ENCODE measurements around the gene TNS2.
"Not testable (repeated sequence)": the region's sequence is repeated elsewhere in the genome, so short reads cannot be mapped to it uniquely, and the experiment has no call there.

The TNS2 gene

DNA sequence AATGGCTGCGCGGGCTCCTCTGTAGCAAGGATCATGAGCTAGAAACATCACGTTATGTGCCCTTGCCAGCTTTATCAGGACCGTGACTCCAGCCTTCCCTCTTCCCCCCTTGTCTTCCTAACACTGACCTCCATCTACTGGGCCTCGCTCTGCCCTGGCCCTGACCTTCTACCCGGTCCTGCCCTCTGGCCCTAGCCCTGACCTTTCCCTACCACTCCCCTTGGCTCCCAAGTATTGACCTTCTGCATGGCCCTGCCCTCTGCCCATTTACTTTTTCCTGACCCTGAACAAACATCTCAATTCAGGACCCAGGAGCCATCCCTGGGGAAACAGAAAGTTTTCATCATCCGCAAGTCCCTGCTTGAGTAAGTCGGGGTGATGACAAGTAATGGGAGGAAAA is 55.4 kb downstream of the TNS2 start:
- DNase-seq (ENCODE audit: insufficient read length, low spot score) (no peak), FAIRE-seq (no peak)
- no peak for TF ChIP-seq POLR2A (IDR thresholded peaks at IDR 0.05; ENCODE audit: low read depth, low read length)

DNA sequence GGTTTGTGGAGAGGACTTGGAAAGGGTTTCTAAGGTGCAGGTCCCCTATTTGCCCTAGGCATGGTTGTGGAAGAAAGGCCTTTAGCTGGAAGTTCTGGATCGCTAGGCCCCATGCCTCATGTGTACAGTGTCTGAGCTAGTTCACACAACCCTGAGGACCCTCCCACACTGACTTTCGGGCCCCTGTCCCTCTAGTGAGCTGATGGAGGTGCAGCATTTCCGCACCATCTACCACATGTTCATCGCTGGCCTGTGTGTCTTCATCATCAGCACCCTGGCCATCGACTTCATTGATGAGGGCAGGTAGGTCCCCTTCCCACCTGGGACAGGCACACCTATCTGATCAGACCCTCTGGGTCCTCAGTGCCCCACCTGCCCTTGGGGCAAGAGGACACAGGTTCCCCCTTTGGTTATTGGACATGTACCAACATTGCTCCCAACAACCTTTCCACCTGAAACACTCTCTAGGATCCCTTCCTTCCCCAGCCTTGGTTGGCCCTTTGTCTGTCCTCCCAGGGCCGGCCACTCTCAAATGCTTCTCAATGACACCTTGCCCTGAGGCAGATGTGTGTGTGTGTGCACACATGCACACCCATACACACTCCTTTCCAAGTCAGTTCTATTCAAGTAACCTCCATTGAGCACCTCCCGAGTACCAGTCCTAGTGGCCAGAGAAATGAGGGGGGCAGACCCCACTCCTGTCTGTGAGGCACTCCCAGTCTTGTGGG is 56.0 kb downstream of the TNS2 start:
- no peak for TF ChIP-seq POLR2A (IDR thresholded peaks at IDR 0.05; ENCODE audit: low read depth, low read length)
- no peak for FAIRE-seq
- DNase-seq (ENCODE audit: insufficient read length, low spot score) = no peak

DNA sequence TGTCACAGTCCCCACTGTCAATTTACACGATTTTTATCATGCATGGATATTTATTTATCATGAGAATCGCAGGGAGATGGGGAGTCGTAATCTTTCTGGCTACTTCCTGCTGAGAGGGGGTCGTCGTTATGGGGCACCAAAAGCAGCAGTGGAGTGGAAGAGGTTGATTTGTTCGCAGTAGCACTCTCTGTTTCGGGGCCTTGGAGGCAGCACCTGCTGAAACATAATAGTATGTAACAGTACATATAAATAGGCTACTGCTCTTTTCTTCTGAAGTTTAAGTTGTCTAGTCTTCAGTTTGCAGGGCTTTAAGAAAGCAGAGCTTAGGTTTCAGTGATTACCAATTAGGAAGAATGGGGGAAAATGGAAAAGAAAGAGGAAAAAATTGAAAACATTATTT is 57.3 kb downstream of the TNS2 start:
- no peak for DNase-seq (ENCODE audit: insufficient read length, low spot score)
- TF ChIP-seq POLR2A (IDR thresholded peaks at IDR 0.05; ENCODE audit: low read depth, low read length) = no peak
- FAIRE-seq = no peak

DNA sequence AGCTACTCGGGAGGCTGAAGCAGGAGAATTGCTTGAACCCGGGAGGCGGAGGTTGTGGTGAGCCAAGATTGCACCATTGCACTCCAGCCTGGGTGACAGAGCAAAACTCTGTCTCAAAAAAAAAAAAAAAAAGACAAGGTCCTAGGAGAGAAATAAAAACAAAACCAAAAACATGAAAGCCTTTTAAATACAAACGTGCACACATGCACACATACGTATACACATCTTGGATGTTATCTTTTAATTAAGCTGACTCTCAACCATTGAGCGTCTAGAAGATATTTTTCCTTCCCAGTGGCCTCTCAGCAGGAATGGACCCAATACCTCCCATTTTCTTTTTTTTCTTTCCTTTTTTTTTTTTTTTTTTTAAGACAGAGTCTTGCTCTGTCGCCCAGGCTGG is 62.6 kb downstream of the TNS2 start:
- DNase-seq (ENCODE audit: insufficient read length, low spot score); FAIRE-seq: not testable (repeated sequence)

DNA sequence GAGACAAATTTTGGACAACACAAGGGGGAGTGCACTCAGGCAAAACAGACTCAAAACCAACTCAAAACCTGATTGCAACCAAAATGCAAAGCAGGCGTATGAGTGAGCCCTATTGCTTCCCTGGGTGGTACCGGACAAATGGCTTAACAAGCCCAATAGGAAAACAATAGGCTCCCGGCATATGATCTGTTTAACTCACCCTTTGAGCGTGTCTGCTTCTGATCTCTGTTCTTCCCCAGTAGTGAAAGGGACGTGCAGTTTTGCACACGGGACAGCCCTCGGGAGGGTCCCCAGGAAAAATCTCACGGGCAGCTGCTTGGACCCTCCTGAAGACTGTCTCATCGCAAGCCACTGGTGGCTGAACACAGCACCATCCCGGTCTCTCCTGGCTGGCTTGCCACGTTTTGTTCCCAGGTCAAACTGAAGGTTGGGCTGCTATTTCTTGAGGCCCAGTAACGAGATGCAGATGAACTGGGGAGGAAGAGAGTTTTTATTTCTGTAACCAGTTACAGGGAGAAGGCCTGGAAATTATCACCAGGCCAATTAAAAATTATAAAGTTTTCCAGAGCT is 63.4 kb downstream of the TNS2 start:
- no peak for TF ChIP-seq POLR2A (IDR thresholded peaks at IDR 0.05; ENCODE audit: low read depth, low read length)

DNA sequence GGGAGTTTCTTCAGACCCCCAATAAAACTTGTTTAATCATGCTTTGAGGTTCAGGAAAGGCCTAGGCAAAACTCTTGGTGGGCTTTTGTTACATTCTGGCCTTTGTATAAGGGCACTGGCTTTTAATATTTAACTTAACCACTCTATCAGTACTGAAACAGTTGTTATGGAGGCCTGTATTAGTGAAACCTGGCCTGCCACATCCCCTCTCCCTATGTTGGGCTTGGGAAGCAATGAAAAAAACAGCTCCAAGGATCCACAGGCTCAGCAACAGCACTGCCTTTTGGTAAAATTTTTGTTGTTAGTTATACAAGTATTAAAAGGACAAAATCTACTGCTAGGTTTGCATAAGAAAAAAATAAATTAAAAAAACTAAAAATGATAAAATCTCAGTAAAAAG is 64.1 kb downstream of the TNS2 start:
- no peak for FAIRE-seq
- TF ChIP-seq POLR2A (IDR thresholded peaks at IDR 0.05; ENCODE audit: low read depth, low read length) = no peak
- DNase-seq (ENCODE audit: insufficient read length, low spot score) = no peak

More for the DNA sequence above, 63.4 kb downstream of the TNS2 start:
- DNase-seq (ENCODE audit: insufficient read length, low spot score) (no peak), FAIRE-seq (no peak)
